Measurements from ENCODE around the gene MTHFD1.

GRCh38 chr14:64463195-64463594 is 75.0 kb downstream of the MTHFD1 start:
- TF ChIP-seq CTCF (optimal IDR thresholded peaks at IDR 0.05 in 1 of 3, IDR thresholded peaks at IDR 0.05 in 1 of 3, conservative IDR thresholded peaks at IDR 0.05 in 1 of 3; ENCODE audit: extremely low read depth in 1 of 3, insufficient read depth in 2 of 3, low read length in 3 of 3) (no peak), EZH2 (IDR thresholded peaks at IDR 0.05; ENCODE audit: low read length) (no peak)
